HepG2 (cell line): Measurements from ENCODE around the gene SLC16A7. TPM values are rescaled to one million over a fixed set of nuclear protein-coding genes. Genes with fewer than 3 reads are reported as not detected.

ENCODE experiments used
- ATAC-seq: fragments of 200-7000 bp; cut with Tn5 transposase; 3 replicates; pipeline ENCODE4 v1.9.1; 2020; ENCODE audit warnings: mild to moderate bottlenecking, moderate library complexity
- BruUV-seq: library from RNA; stranded (reverse); fragments of 400-500 nt; replicated peaks from 2 replicates; lab custom pipeline; 2021; lab: Mats Ljungman, UMichigan
- CTCF ChIA-PET: fragments of 300-600 bp; formaldehyde crosslinking; extraction: SDS; loops from one replicate; lab custom pipeline; 2021; ENCODE audit warnings: low total read pairs, inconsistent platforms, low intra/inter-chr PET ratio; lab: Yijun Ruan, JAX
- POLR2A ChIA-PET: fragments of 350-600 bp; sonication (Branson Sonifier 250); formaldehyde crosslinking; loops from one replicate; lab custom pipeline; 2020; ENCODE audit warnings: antibody characterized with exemption, inconsistent platforms; lab: Yijun Ruan, JAX
- DNase-seq: peaks from one replicate; pipeline ENCODE4 v3.0.0-alpha.2; 2015; ENCODE audit warnings: low spot score
- FAIRE-seq: peaks from 3 replicates; lab custom pipeline; 2011; peaks lifted over from hg19 to GRCh38; lab: Jason Lieb, UNC
- H2AFZ ChIP-seq: one replicate; pipeline ENCODE4 v1.6.1; 2011; ENCODE audit warnings: low read length, inconsistent platforms
- H3K27ac ChIP-seq: fragments of 300-600 bp; 3 replicates; pipeline ENCODE4 v1.8.0; 2011; ENCODE audit warnings: mixed run types, mild to moderate bottlenecking, mixed read lengths, low read length, inconsistent platforms; ENCODE audit not compliant: insufficient read depth; ENCODE audit errors: extremely low read length
- H3K27me3 ChIP-seq, 2 experiments: fragments of 200-600 bp in 1 of 2; 2 replicates in 1 of 2; 3 replicates in 1 of 2; pipeline versions ENCODE4 v1.6.0 to v1.8.0; 2011; ENCODE audit warnings: low read length in 2 of 2, mild to moderate bottlenecking in 2 of 2, moderate library complexity in 2 of 2, inconsistent platforms in 1 of 2; ENCODE audit not compliant: insufficient read depth in 2 of 2, control insufficient read depth in 1 of 2
- H3K36me3 ChIP-seq, 2 experiments: fragments of 200-600 bp in 1 of 2; replicated peaks in 1 of 2; 2 replicates in 1 of 2; 3 replicates in 1 of 2; pipeline versions ENCODE4 v1.5.1 to v1.8.0; 2011; ENCODE audit warnings: low read length in 2 of 2, inconsistent platforms in 1 of 2; ENCODE audit not compliant: insufficient read depth in 2 of 2, control insufficient read depth in 1 of 2
- H3K4me1 ChIP-seq: 2 replicates; pipeline ENCODE4 v1.5.1; 2012; ENCODE audit warnings: low read length, inconsistent platforms; ENCODE audit not compliant: insufficient read depth
- H3K4me2 ChIP-seq: 2 replicates; pipeline ENCODE4 v1.6.0; 2011; ENCODE audit warnings: low read depth, low read length, inconsistent platforms
- H3K4me3 ChIP-seq, 3 experiments: fragments of 200-600 bp in 1 of 3; sonication (generic), shearing (Covaris generic) in 1 of 3; replicated peaks in 1 of 3; 2 replicates each; pipeline ENCODE4 v1.5.1; 2011 to 2016; ENCODE audit warnings: low read length in 3 of 3, inconsistent platforms in 2 of 3, low read depth in 2 of 3, mild to moderate bottlenecking in 2 of 3, control low read depth in 1 of 3, mixed read lengths in 1 of 3; ENCODE audit not compliant: insufficient read depth in 1 of 3
- H3K79me2 ChIP-seq: one replicate; pipeline ENCODE4 v1.6.1; 2011; ENCODE audit warnings: low read length, inconsistent platforms; ENCODE audit not compliant: insufficient read depth
- H3K9ac ChIP-seq: 2 replicates; pipeline ENCODE4 v1.6.0; 2011; ENCODE audit warnings: mild to moderate bottlenecking, low read depth, low read length, inconsistent platforms; ENCODE audit not compliant: insufficient read depth
- H3K9me3 ChIP-seq: 2 replicates; pipeline ENCODE4 v1.5.1; 2012; ENCODE audit warnings: mild to moderate bottlenecking, low read length
- H4K20me1 ChIP-seq: 2 replicates; pipeline ENCODE4 v1.6.0; 2011; ENCODE audit warnings: inconsistent platforms, mild to moderate bottlenecking, low read length, moderate library complexity; ENCODE audit not compliant: insufficient read depth
- ARNTL ChIP-seq: sonication (generic); formaldehyde crosslinking; IDR thresholded peaks from 2 replicates; pipeline ENCODE4 v1.4.0; 2020; ENCODE audit warnings: mild to moderate bottlenecking, missing genetic modification reagents
- CEBPB ChIP-seq: IDR thresholded peaks from 2 replicates; pipeline ENCODE4 v1.6.1; 2011; ENCODE audit warnings: low read depth, low read length, improper control_type of control experiment, borderline replicate concordance
- CEBPG ChIP-seq: IDR thresholded peaks from 2 replicates; pipeline ENCODE4 v1.6.1; 2016
- EP300 ChIP-seq, 3 experiments: sonication (generic) in 1 of 3; formaldehyde crosslinking in 1 of 3; IDR thresholded peaks; 2 replicates each; pipeline versions ENCODE4 v1.5.1 to v1.6.1; 2011 to 2020; ENCODE audit warnings: low read depth in 2 of 3, low read length in 2 of 3, borderline replicate concordance in 1 of 3, improper control_type of control experiment in 1 of 3, mild to moderate bottlenecking in 1 of 3, missing genetic modification reagents in 1 of 3, moderate library complexity in 1 of 3
- FOXA3 ChIP-seq: IDR thresholded peaks from 2 replicates; pipeline ENCODE4 v1.6.1; 2016; ENCODE audit warnings: missing genetic modification reagents, missing compliant biosample characterization
- FOXP1 ChIP-seq, 2 experiments: fragments of 450-650 bp in 1 of 2; IDR thresholded peaks; 2 replicates each; pipeline ENCODE4 v1.6.1; 2017 to 2018; ENCODE audit warnings: antibody characterized with exemption in 1 of 2
- NCOR1 ChIP-seq: fragments of 200-600 bp; sonication (generic); IDR thresholded peaks from 2 replicates; pipeline ENCODE4 v1.7.0; 2017; ENCODE audit warnings: antibody characterized with exemption, low read length, borderline replicate concordance
- NFIC ChIP-seq: IDR thresholded peaks from 2 replicates; pipeline ENCODE4 v1.6.1; 2012; ENCODE audit warnings: mild to moderate bottlenecking, low read length, inconsistent platforms
- SOX13 ChIP-seq, 3 experiments: fragments of 450-650 bp in 1 of 3; sonication (generic) in 1 of 3; formaldehyde crosslinking in 1 of 3; IDR thresholded peaks in 2 of 3; conservative IDR thresholded peaks in 1 of 3; 2 replicates each; pipeline versions ENCODE4 v1.5.0 to v1.6.1; 2016 to 2020; ENCODE audit warnings: antibody characterized with exemption in 1 of 3, mild to moderate bottlenecking in 1 of 3, missing compliant biosample characterization in 1 of 3, missing genetic modification reagents in 1 of 3, moderate library complexity in 1 of 3
- YY1 ChIP-seq: IDR thresholded peaks from 2 replicates; pipeline ENCODE4 v1.6.1; 2011; ENCODE audit warnings: low read length, low read depth, moderate library complexity, mild to moderate bottlenecking; ENCODE audit not compliant: insufficient read depth, insufficient replicate concordance
- ZFP90 ChIP-seq: sonication (generic); formaldehyde crosslinking; IDR thresholded peaks from 2 replicates; pipeline ENCODE4 v1.8.0; 2022; ENCODE audit warnings: missing genetic modification reagents, mild to moderate bottlenecking, inconsistent platforms, borderline replicate concordance
- ZNF562 ChIP-seq: sonication (generic); formaldehyde crosslinking; IDR thresholded peaks from 2 replicates; pipeline ENCODE4 v1.8.0; 2022; ENCODE audit warnings: missing genetic modification reagents, borderline replicate concordance
- WGBS: methylation state at CpG from one replicate; pipeline ENCODE4 v1.1.6; 2017; ENCODE audit warnings: low lambda C conversion rate; 5-methylcytosine and 5-hydroxymethylcytosine counted together
- in situ Hi-C: cut with HindIII; loops from 2 replicates; pipeline ENCODE4 v1.10.0; 2017; ENCODE audit warnings: low pct_unique_long_range_greater_than_20kb; ENCODE audit not compliant: extremely low pct_ligation_motif_present
- intact Hi-C: fragments of 100-400 bp; cut with micrococcal nuclease; formaldehyde crosslinking; loops from one replicate; pipeline ENCODE4 v1.10.0; 2022; ENCODE audit not compliant: unreplicated experiment
- polyA plus RNA-seq, 8 experiments: library from polyadenylated mRNA; depleted of rRNA in 3 of 8; stranded (reverse) in 7 of 8; unstranded in 1 of 8; fragments of >200 nt; fragmentation: Illumina TruSeq in 4 of 8; extraction: Trizol in 4 of 8; gene quantifications; 2 replicates each; pipeline versions ENCODE4 v1.2.1 to v1.2.3, GENCODE V29; 2011 to 2016; ENCODE audit warnings: low read depth in 4 of 8, missing spikeins in 1 of 8, mixed read lengths in 1 of 8; ENCODE audit not compliant: insufficient read depth in 1 of 8
- total RNA-seq, 5 experiments: library from RNA; depleted of rRNA; stranded (reverse); fragments of >200 nt; fragmentation: Illumina TruSeq; extraction: Trizol; gene quantifications; 2 replicates each; pipeline ENCODE4 v1.2.3, GENCODE V29; 2016; ENCODE audit warnings: low read depth in 1 of 5
- TF ChIP-seq, protein P1 (sequence below): sonication (generic); formaldehyde crosslinking; IDR thresholded peaks from 2 replicates; pipeline ENCODE4 v1.4.0; 2020; ENCODE audit warnings: missing genetic modification reagents, borderline replicate concordance
- TF ChIP-seq, protein P2 (sequence below): IDR thresholded peaks from 2 replicates; pipeline ENCODE4 v1.6.1; 2012; ENCODE audit warnings: low read depth, low read length, improper control_type of control experiment
- TF ChIP-seq, protein P3 (sequence below): sonication (generic); formaldehyde crosslinking; conservative IDR thresholded peaks from 2 replicates; pipeline ENCODE4 v1.4.0; 2020; ENCODE audit warnings: mild to moderate bottlenecking, missing genetic modification reagents, moderate library complexity

SLC16A7 gene
- total and polyA plus RNA-seq, 2 of the 13 experiments (the other 11 are each of a cell fraction or from before 2014, with no cell fraction given) = 1.3 to 1.6 TPM

DNA sequence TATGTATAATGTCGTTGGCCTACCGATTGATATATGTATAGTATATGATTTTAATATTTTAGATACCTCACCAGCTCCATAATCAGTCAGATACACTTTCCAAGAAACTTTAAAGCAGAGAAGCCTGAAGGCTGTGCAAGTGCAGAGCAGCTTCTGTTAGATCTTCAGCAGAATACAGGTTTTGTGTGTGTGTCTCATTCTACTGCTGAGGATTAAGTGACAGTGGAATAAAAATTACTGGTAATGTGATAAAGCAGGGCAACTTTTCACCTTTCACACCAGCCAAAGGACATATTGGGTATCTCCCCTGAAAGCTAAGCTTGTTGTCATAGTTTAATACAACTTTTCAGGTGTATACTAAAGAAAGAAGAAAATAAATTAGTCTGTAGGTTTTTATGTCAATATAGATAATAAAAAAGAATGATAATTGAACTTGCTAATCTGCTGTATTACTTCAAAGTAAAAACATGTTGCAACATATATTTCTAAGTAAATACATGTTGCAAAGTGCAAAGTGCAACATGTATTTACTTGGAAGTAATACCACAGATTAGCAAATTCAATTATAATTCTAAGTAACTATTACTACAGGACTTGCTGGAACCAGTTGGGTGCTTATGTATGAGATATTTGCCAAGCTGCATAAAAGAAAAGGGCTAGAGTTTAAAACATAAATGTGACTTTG lies 128.3 kb downstream of the SLC16A7 start:
- no peak for ATAC-seq
- DNase-seq = peak; percentile 50
- intact Hi-C loops (no loop called here), in situ Hi-C loops (no loop called here)
- no peaks in the 10 kb centered on the region for H3K79me2 ChIP-seq
- no peak overlapping the region for H3K4me2 ChIP-seq
- POLR2A ChIA-PET = no interaction called here
- BruUV-seq = no TSS peak
- H3K4me3 ChIP-seq = no peak overlapping the region
- no peak overlapping the region for H3K9ac ChIP-seq
- H3K4me1 ChIP-seq = peaks cover 12% of the 10 kb centered on the region; the same call in 1 of the 2 replicates
- no peaks in the 10 kb centered on the region for H3K27me3 ChIP-seq
- FAIRE-seq = no peak
- peaks cover 3% of the 10 kb centered on the region; the same call in 1 of the 2 replicates for H3K9me3 ChIP-seq
- H3K27ac ChIP-seq = peak overlapping the region; percentile 46
- no peak overlapping the region for H2AFZ ChIP-seq
- CTCF ChIA-PET = no interaction called here
- no peaks in the 10 kb centered on the region for H4K20me1 ChIP-seq
- H3K36me3 ChIP-seq = no peaks in the 10 kb centered on the region
- 5% methylated on average over 2 of the region's 2 CpGs for WGBS
- no peak for TF ChIP-seq SOX13 (IDR thresholded peaks at IDR 0.05)
- TF ChIP-seq SOX13 (CRISPR knock-in tag; conservative IDR thresholded peaks at IDR 0.05 in 1 of 2, IDR thresholded peaks at IDR 0.05 in 1 of 2) = 0 out of 4 replicates have a peak, but pooled peaks of 1 of the 2 experiments have one; percentile 28
- peak; percentile 52 for TF ChIP-seq CEBPG (CRISPR knock-in tag)
- TF ChIP-seq ZNF562 (CRISPR knock-in tag) = no peak
- TF ChIP-seq NFIC = peak; percentile 36; the same call in 1 of the 2 replicates
- TF ChIP-seq YY1 = no peak
- peak; percentile 56; the same call in 1 of the 2 replicates for TF ChIP-seq FOXA3 (CRISPR knock-in tag)
- TF ChIP-seq NCOR1 = peak; percentile 64; the same call in 1 of the 2 replicates
- TF ChIP-seq ARNTL = no peak
- TF ChIP-seq EP300 (IDR thresholded peaks at IDR 0.05; ENCODE audit: low read depth in 2 of 2, low read length in 2 of 2) = peak in 1 of 2 experiments; percentile 54; a peak in 1 of 4 replicates
- no peak for TF ChIP-seq EP300 (CRISPR knock-in tag; IDR thresholded peaks at IDR 0.05; ENCODE audit: borderline replicate concordance)
- TF ChIP-seq, protein P1, sequence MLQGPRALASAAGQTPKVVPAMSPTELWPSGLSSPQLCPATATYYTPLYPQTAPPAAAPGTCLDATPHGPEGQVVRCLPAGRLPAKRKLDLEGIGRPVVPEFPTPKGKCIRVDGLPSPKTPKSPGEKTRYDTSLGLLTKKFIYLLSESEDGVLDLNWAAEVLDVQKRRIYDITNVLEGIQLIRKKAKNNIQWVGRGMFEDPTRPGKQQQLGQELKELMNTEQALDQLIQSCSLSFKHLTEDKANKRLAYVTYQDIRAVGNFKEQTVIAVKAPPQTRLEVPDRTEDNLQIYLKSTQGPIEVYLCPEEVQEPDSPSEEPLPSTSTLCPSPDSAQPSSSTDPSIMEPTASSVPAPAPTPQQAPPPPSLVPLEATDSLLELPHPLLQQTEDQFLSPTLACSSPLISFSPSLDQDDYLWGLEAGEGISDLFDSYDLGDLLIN (CRISPR knock-in tag) = no peak
- TF ChIP-seq, protein P2, sequence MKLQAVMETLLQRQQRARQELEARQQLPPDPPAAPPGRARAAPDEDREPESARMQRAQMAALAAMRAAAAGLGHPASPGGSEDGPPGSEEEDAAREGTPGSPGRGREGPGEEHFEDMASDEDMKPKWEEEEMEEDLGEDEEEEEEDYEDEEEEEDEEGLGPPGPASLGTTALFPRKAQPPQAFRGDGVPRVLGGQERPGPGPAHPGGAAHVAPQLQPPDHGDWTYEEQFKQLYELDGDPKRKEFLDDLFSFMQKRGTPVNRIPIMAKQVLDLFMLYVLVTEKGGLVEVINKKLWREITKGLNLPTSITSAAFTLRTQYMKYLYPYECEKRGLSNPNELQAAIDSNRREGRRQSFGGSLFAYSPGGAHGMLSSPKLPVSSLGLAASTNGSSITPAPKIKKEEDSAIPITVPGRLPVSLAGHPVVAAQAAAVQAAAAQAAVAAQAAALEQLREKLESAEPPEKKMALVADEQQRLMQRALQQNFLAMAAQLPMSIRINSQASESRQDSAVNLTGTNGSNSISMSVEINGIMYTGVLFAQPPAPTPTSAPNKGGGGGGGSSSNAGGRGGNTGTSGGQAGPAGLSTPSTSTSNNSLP = peak; percentile 70
- TF ChIP-seq, protein P3, sequence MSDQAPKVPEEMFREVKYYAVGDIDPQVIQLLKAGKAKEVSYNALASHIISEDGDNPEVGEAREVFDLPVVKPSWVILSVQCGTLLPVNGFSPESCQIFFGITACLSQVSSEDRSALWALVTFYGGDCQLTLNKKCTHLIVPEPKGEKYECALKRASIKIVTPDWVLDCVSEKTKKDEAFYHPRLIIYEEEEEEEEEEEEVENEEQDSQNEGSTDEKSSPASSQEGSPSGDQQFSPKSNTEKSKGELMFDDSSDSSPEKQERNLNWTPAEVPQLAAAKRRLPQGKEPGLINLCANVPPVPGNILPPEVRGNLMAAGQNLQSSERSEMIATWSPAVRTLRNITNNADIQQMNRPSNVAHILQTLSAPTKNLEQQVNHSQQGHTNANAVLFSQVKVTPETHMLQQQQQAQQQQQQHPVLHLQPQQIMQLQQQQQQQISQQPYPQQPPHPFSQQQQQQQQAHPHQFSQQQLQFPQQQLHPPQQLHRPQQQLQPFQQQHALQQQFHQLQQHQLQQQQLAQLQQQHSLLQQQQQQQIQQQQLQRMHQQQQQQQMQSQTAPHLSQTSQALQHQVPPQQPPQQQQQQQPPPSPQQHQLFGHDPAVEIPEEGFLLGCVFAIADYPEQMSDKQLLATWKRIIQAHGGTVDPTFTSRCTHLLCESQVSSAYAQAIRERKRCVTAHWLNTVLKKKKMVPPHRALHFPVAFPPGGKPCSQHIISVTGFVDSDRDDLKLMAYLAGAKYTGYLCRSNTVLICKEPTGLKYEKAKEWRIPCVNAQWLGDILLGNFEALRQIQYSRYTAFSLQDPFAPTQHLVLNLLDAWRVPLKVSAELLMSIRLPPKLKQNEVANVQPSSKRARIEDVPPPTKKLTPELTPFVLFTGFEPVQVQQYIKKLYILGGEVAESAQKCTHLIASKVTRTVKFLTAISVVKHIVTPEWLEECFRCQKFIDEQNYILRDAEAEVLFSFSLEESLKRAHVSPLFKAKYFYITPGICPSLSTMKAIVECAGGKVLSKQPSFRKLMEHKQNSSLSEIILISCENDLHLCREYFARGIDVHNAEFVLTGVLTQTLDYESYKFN = 0 out of 2 replicates have a peak, but pooled peaks have one; percentile 25
- no peak for TF ChIP-seq FOXP1 (IDR thresholded peaks at IDR 0.05)
- TF ChIP-seq FOXP1 (CRISPR knock-in tag; IDR thresholded peaks at IDR 0.05) = 0 out of 2 replicates have a peak, but pooled peaks have one; percentile 40
- no peak for TF ChIP-seq ZFP90 (CRISPR knock-in tag)
- peak; percentile 88 for TF ChIP-seq CEBPB
